HL-60 (cell line): Measurements from ENCODE around the gene SREBF1.

Experiments
- POLR2AphosphoS5 ChIP-seq: IDR thresholded peaks from 2 replicates; pipeline ENCODE4 v1.6.1; 2012; ENCODE audit warnings: low read depth
- REST ChIP-seq: IDR thresholded peaks from 2 replicates; pipeline ENCODE4 v1.6.1; 2012; ENCODE audit warnings: low read depth; ENCODE audit not compliant: insufficient replicate concordance
- SPI1 ChIP-seq: IDR thresholded peaks from 2 replicates; pipeline ENCODE4 v1.6.1; 2012; ENCODE audit warnings: low read depth, mild to moderate bottlenecking, borderline replicate concordance
- TF ChIP-seq, protein P1 (sequence below): IDR thresholded peaks from one replicate; pipeline ENCODE4 v1.5.1; 2011; ENCODE audit warnings: low read length, control low read depth, inconsistent platforms; ENCODE audit not compliant: insufficient read depth

GRCh38 chr17:17786998-17787397 lies 49.8 kb downstream of the SREBF1 start:
- TF ChIP-seq, protein P1, sequence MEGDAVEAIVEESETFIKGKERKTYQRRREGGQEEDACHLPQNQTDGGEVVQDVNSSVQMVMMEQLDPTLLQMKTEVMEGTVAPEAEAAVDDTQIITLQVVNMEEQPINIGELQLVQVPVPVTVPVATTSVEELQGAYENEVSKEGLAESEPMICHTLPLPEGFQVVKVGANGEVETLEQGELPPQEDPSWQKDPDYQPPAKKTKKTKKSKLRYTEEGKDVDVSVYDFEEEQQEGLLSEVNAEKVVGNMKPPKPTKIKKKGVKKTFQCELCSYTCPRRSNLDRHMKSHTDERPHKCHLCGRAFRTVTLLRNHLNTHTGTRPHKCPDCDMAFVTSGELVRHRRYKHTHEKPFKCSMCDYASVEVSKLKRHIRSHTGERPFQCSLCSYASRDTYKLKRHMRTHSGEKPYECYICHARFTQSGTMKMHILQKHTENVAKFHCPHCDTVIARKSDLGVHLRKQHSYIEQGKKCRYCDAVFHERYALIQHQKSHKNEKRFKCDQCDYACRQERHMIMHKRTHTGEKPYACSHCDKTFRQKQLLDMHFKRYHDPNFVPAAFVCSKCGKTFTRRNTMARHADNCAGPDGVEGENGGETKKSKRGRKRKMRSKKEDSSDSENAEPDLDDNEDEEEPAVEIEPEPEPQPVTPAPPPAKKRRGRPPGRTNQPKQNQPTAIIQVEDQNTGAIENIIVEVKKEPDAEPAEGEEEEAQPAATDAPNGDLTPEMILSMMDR = no peak
- no peak for TF ChIP-seq POLR2AphosphoS5
- no peak for TF ChIP-seq REST
- no peak for TF ChIP-seq SPI1
